GM12874 (cell line): ENCODE measurements around the gene RNF2.

Experiments used
- TF ChIP-seq, protein P1 (sequence below): IDR thresholded peaks from 2 replicates; pipeline ENCODE4 v1.5.1; 2011; ENCODE audit warnings: low read depth, mild to moderate bottlenecking, control low read depth, low read length, moderate library complexity; ENCODE audit not compliant: insufficient read depth

Gene RNF2

DNA sequence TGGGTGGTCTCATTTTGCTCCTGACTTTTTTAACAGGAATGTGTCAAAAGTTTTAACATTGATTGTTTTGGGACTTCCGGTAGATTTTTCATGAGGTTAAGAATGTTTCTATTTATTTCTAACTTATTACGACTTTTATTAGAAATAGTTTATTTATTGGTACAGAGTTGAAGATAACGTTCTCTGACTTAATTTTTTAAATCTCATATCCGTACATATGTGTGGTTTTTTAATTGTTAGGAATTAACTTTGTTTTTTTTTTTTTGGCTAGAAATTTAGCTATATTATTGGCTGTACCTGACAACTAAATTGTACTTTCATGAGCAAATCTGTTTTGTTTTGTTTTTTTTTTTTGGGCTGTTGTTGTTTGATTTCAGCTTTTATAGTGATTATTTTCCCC, 32.0 kb downstream of the RNF2 start:
- TF ChIP-seq, protein P1, sequence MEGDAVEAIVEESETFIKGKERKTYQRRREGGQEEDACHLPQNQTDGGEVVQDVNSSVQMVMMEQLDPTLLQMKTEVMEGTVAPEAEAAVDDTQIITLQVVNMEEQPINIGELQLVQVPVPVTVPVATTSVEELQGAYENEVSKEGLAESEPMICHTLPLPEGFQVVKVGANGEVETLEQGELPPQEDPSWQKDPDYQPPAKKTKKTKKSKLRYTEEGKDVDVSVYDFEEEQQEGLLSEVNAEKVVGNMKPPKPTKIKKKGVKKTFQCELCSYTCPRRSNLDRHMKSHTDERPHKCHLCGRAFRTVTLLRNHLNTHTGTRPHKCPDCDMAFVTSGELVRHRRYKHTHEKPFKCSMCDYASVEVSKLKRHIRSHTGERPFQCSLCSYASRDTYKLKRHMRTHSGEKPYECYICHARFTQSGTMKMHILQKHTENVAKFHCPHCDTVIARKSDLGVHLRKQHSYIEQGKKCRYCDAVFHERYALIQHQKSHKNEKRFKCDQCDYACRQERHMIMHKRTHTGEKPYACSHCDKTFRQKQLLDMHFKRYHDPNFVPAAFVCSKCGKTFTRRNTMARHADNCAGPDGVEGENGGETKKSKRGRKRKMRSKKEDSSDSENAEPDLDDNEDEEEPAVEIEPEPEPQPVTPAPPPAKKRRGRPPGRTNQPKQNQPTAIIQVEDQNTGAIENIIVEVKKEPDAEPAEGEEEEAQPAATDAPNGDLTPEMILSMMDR, result no peak

DNA sequence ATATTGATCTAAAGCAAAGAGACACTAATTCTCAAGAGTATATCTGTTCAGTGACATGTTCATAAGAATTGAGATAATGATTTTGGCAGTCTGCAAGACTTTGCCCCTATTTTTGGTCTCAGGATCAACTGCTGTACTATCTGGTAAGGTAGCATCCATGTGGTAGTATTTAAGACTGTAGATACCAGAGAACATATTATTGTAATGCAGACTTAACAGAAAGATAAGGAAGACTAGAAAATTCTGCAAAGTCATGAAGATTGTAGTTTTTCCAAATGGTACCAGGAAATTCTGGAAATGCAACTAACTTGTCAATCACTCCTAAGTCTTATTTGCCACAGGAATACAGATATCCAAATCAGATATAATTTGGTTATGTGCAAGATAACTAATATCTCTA, 35.1 kb downstream of the RNF2 start:
- TF ChIP-seq, protein P1, result no peak

DNA sequence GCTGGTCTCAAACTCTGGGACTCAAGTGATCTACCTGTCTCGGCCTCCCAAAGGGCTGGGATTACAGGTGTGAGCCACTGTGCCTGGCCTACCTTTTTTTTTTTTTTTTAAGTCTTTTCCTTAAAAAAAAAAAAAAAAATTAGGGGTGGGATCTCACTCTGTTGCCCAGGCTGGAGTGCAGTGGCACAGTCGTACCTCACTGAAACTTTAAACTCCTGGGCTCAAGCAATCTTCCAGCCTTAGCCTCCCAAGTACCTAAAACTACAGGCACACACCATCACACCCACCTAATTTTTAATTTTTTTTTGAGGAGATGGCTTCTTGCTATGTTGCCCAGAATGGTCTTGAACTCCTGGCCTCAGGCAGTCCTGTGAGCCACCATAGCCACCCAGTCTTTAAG, 38.5 kb downstream of the RNF2 start:
- TF ChIP-seq, protein P1, result no peak

DNA sequence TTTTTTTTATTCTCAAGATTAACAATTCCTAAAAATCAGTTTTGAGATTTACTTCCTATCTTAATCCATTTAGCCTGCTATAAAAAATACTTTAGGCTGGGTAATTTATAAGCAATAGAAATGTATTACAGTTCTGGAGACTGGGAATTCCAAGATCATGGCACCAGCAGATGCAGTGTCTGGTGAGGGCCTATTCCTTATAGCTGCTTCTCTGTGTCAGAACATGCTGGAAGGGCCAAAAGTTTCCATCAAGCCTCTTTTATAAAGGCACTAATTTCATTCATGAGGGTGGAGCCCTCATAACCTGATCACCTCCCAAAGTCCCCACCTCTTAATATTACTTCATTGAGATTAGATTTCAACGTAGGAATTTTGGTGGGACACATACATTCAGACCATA, 41.7 kb downstream of the RNF2 start:
- TF ChIP-seq, protein P1, result no peak

DNA sequence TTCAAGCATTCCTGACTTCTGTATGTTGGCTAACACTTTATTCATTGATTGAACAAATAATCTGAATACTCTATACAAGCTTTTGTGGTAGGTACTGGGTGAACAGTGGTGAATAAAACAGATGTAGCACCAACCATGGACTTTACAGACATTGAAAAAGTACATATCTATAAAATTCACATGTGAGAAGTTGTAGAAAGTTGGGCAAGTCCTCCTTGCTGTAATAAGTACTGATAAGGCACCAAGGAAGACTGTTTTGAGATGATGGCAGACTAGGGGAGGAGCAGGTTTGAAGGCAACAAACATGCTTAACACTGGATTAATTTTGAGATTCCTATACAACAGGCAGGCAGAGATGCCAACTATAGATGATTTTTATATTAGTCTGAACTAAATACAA, 42.4 kb downstream of the RNF2 start:
- TF ChIP-seq, protein P1, result no peak

DNA sequence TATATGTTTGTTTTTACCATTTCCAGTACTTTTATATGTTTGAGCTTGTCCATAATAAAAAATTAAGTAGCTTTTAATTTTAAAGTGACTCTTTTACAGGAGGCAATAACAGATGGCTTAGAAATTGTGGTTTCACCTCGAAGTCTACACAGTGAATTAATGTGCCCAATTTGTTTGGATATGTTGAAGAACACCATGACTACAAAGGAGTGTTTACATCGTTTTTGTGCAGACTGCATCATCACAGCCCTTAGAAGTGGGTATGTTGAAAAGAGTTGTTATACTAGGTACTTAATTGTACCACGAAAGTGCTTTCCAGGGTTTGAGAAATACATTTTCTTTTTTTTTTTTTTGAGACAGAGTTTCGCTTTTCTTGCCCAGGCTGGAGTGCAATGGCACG, 46.1 kb downstream of the RNF2 start:
- TF ChIP-seq, protein P1, result no peak

DNA sequence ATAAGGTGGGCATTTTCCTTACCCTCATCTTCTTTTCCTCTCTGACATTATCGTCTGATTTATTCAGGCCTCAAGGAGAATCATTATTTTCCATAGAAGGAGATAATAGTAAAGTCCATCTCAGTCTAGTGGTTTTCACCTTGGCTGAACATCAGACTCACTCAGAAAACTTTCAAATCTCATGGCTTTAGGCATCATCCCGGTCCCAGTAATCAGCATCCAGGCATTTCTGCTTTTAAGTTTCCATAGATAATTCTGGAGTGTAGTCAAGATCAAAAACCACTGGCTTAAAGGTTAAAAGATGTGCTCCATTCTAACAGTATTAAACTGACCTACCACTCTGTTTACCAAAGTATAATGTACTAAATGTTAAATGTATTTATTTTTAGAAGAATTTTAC, 49.4 kb downstream of the RNF2 start:
- TF ChIP-seq, protein P1, result no peak

DNA sequence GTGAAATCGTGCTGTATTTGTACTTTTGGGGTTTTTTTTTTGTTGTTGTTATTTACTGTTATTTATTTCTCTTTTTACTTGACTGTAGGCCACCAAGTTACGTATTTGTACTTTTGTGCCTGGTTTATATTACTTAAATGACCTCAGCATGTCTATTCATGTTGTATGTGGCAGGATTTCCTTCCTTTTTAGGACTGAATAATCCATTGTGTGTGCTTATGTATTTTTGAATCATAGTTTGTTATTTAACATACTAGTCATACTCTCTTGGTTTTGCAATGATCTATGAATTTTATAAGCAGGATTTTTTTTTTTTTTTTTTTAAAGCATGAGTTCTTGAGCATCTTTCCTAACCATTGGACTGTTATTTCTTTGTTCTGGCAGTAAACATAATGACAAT, 51.2 kb downstream of the RNF2 start:
- TF ChIP-seq, protein P1, result no peak
